ENCODE data around the gene SPAG9.

SPAG9 gene, protein sequence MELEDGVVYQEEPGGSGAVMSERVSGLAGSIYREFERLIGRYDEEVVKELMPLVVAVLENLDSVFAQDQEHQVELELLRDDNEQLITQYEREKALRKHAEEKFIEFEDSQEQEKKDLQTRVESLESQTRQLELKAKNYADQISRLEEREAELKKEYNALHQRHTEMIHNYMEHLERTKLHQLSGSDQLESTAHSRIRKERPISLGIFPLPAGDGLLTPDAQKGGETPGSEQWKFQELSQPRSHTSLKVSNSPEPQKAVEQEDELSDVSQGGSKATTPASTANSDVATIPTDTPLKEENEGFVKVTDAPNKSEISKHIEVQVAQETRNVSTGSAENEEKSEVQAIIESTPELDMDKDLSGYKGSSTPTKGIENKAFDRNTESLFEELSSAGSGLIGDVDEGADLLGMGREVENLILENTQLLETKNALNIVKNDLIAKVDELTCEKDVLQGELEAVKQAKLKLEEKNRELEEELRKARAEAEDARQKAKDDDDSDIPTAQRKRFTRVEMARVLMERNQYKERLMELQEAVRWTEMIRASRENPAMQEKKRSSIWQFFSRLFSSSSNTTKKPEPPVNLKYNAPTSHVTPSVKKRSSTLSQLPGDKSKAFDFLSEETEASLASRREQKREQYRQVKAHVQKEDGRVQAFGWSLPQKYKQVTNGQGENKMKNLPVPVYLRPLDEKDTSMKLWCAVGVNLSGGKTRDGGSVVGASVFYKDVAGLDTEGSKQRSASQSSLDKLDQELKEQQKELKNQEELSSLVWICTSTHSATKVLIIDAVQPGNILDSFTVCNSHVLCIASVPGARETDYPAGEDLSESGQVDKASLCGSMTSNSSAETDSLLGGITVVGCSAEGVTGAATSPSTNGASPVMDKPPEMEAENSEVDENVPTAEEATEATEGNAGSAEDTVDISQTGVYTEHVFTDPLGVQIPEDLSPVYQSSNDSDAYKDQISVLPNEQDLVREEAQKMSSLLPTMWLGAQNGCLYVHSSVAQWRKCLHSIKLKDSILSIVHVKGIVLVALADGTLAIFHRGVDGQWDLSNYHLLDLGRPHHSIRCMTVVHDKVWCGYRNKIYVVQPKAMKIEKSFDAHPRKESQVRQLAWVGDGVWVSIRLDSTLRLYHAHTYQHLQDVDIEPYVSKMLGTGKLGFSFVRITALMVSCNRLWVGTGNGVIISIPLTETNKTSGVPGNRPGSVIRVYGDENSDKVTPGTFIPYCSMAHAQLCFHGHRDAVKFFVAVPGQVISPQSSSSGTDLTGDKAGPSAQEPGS (N-terminal part only)

GRCh38 chr17:51120739-51121619, at the start of gene SPAG9:
TSS of gene SPAG9 (minus strand) at chr17:51120868. CDS start at chr17:51120656, 212 bp downstream.
- DNase-seq = peak; percentile 96

- DNase-seq = no peak
Observed at GRCh38 chr17:51169340-51169739, 48.7 kb upstream of the SPAG9 start.

DNA sequence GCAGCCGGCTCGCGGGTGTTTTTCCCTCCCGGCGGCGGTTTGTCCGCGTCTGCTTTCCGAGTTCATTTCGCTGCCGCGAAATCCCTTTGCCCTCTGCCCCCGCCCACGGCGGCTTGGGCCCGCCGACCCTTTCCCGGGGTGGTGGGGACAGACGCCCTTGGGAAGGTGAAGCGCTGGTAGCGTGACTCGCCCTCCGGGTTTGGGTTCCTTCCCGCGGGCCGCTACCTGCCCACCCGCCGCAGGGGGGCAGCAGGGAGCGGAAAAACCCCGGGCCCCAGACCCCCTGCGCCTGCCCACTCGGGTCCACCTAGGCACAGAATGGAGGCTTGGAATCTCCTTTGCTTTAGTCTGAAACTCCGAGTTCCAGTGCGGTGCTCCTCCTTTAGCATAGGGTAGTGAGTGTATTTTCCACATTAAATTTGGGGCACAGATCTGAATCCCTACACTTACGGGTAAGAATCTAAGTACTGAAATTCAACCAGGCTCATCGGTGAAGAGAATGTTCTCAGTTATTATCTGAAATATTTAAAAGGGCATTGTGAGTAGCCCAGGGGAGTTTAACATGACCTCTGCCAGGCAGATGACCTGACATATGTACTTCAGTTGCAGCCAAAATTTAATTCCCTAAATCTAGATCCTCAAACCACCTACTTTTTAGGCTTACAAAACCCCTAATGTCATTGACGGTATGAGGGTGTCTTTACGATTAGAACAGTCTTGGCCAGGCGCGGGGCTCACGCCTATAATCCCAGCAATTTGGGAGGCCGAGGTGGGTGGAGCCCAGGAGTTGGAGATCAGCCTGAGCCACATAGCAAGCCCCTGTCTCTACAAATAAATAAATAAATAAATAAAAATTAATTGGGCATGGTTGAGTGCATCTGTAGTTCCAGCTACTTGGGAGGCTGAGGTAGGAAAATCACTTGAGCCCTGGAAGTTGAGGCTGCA, 46.6 kb upstream of the SPAG9 start:
- DNase-seq = peak; percentile 91

DNA sequence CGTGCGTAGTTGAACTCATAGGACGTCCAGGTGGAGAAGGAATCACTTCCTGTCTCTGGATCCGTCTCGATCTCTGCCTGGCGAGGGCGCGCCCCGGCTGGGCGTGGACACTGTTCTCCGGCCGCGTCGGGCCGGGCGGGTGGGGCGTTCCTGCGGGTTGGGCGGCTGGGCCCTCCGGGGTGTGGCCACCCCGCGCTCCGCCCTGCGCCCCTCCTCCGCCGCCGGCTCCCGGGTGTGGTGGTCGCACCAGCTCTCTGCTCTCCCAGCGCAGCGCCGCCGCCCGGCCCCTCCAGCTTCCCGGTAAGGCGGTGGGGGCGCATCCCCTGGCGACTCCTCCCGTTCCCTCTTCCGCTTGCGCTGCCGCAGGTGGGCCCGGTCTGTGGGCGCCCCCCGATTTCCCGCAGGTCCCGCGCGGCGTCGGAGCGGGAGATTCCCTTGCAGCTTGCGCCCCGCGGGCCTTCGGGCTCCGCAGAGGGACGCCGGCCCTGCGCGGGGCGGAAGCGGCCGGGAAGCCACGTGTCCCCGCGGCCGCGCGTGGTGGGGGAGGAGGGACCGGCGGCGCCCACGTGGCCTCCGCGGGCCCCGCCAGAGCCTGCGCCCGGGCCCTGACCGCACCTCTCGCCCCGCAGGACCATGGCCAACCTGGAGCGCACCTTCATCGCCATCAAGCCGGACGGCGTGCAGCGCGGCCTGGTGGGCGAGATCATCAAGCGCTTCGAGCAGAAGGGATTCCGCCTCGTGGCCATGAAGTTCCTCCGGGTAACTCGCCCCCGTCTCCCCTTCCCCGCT, 45.7 kb upstream of the SPAG9 start, which contains the start of gene NME2:
Gene NME2, plus strand, starts transcription at position 214 of the 789 bp plus-strand sequence. Its CDS starts 420 bp downstream, at position 634.
- peak; percentile 90 for DNase-seq

DNA sequence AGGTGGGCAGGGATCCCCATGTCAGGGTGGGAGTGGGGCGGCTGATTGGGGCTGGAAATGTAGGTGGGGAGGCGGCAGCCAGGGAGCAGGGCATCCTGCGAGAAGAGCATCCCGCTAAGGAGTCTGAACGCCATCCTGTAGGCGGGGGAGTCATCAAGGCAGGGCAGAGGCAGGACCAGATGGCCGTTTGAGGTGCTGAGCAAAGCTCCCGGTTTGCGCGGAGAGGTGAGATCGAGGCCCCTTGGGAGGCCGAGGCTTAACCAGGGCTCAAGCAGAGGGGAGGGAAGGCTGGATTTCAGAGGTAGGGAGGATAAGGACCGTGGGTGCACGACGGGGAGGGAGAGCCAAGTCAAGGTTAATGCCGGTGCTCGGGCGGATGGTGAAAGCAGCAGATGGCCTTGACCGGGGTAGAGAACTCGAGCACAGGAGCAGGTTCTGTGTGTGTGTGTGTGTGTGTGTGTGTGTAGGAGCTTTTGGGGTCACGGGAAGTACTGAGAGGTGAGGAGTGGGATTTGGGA, 45.1 kb upstream of the SPAG9 start:
- peak; percentile 74 for DNase-seq

- DNase-seq = peak; percentile 52
Observed at GRCh38 chr17:51164911-51165679, 44.4 kb upstream of the SPAG9 start.

DNA sequence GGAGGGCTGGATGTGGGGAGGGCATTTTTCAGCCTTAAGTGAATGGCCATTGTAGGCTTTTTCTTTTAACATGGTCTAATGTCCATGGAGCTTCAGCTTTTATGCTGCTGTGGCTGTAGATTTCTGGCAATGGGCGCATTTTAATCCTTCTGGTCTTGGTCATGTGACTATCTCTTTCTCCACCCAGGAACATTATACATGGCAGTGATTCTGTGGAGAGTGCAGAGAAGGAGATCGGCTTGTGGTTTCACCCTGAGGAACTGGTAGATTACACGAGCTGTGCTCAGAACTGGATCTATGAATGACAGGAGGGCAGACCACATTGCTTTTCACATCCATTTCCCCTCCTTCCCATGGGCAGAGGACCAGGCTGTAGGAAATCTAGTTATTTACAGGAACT, 40.9 kb upstream of the SPAG9 start:
- peak; percentile 20 for DNase-seq

GRCh38 chr17:51159604-51160003, 38.9 kb upstream of the SPAG9 start:
- no peak for DNase-seq

DNA sequence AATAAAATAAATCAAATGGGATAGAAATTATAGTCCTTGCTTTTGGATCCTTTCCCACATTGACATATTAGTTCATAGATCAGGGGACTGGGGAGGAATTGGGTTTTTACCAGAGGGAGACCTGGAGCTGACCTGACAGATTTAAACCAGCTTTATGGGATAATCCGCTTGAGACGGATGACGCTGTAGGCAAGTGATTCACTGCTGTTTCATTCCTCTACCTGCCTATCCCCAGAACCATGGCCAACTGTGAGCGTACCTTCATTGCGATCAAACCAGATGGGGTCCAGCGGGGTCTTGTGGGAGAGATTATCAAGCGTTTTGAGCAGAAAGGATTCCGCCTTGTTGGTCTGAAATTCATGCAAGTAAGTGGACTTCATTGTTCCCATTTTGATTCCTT, 34.7 kb upstream of the SPAG9 start:
- no peak for DNase-seq

- DNase-seq = no peak
Observed at GRCh38 chr17:51154176-51154575, 33.5 kb upstream of the SPAG9 start.

DNA sequence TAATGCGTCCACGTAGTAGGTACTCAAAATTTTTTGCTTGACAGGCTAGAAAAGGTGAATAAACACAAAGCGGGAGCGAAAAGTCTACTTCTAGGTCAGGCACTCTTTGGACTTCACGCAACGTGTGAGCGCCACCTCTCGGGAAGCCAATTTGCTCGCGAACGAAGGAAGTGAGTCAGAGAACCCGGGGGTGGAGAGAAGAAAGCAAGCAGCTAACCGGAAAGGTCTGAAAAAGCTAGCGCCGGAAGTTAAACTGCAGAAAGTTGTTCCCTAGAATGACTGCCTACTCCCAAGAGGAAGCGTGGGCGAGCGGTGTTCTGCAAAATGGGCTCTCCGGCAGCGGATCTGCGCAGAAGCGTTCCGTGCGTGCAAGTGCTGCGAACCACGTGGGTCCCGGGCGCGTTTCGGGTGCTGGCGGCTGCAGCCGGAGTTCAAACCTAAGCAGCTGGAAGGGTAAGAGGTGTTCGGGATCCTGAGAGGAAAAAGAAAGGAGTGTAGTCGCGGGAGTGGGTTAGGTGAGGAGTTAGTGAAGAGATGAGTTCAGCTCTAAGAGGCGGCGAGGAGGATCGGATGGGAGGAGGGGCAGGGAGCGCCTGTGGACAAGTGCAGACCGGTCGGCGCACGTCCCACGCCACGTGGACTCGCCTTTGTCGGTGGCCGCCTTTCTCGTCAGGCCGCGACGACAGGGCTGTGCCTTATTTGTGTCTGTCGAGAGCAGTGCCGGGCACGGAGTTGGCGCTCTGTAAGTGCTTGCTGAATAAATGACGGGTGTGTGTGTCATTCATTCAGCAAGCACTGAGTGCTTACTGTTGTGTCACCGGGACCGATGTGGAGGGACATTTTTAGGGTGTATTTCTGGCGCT, 32.8 kb upstream of the SPAG9 start, which contains the start of gene NME1:
Gene NME1, plus strand, starts transcription at position 350 of the 863 bp plus-strand sequence. CDS start 2,096 bp downstream, outside the sequence.
- peak; percentile 100 for DNase-seq

- no peak for DNase-seq
Observed at GRCh38 chr17:51152766-51153209, 32.1 kb upstream of the SPAG9 start.

- no peak for DNase-seq
Observed at GRCh38 chr17:51150932-51151331, 30.3 kb upstream of the SPAG9 start.

GRCh38 chr17:51149163-51149562, 28.5 kb upstream of the SPAG9 start:
- no peak for DNase-seq

- no peak for DNase-seq
Observed at GRCh38 chr17:51147650-51148049, 27.0 kb upstream of the SPAG9 start.

DNA sequence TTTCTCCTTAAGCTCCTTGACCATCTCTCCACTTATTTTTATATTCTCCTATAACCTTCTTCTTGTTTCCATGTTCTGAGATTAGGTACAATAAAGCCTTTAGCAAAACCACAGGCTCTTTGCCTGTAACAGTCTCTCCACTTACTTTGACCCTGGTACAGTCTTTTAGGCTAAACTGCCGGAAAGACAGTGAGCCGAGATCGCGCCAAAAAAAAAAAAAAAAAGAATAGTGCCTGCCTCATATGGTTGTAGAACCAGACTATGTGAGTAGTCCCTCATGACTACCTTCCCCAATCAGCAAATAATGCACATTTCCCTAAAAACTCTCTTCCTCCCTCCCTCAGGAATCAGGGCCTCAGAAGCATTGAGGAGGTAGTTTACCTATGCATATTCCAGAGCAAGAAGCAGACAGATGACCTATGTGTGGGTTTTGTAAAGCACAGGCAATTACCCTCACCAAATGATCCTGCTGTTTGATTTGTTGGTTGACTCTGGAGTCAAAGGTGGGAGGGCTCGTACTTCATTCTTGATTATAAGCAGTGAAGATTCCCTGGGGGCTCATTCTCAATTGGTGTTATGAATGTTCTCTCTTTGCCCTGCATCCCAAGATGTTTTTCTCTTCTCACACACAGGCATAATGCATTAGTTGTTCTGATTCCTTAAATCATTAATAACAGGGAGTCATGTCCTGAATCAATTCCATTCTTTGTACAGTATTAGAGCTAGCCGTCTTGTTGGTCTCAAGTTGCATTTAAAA, 23.8 kb upstream of the SPAG9 start:
- no peak for DNase-seq

- no peak for DNase-seq
Observed at GRCh38 chr17:51142597-51142996, 21.9 kb upstream of the SPAG9 start.
